Ovary (tissue), 9 donors: Measurements from ENCODE around the gene WWOX. TPM values are rescaled to one million over a fixed set of nuclear protein-coding genes. Genes with fewer than 3 reads are reported as not detected.

Source experiments
- DNase-seq, 5 donors: peaks; one replicate each; pipeline ENCODE4 v3.0.0-alpha.2; 2019 to 2020
- H3K27ac ChIP-seq, 2 donors: fragments of 200-600 bp; one replicate each; pipeline versions ENCODE4 v1.5.1 to v1.8.0; 2019 to 2022
- H3K27me3 ChIP-seq: fragments of 200-600 bp; one replicate; pipeline ENCODE4 v1.8.0; 2022
- H3K36me3 ChIP-seq: fragments of 200-600 bp; sonication (generic); one replicate; pipeline ENCODE4 v1.5.1; 2019
- H3K4me1 ChIP-seq: one replicate; pipeline ENCODE4 v1.8.1; 2013; ENCODE audit warnings: mild to moderate bottlenecking, moderate library complexity; ENCODE audit not compliant: insufficient read depth
- H3K4me3 ChIP-seq: fragments of 200-600 bp; sonication (generic); one replicate; pipeline ENCODE4 v1.5.1; 2017
- H3K9me3 ChIP-seq, 2 donors: fragments of 200-600 bp in 1 of 2; sonication (generic) in 1 of 2; one replicate each; pipeline versions ENCODE4 v1.5.1 to v1.8.1; 2013 to 2019; ENCODE audit warnings: mild to moderate bottlenecking in 1 of 2, moderate library complexity in 1 of 2
- CTCF ChIP-seq, 3 donors: fragments of 450-650 bp in 2 of 3; fragments of 200-600 bp in 1 of 3; IDR thresholded peaks; one replicate each; pipeline versions ENCODE4 v1.5.1 to v1.8.0; 2016 to 2022; ENCODE audit warnings: antibody characterized with exemption in 3 of 3, mild to moderate bottlenecking in 1 of 3
- EP300 ChIP-seq: sonication (generic); formaldehyde crosslinking; IDR thresholded peaks from one replicate; pipeline ENCODE4 v1.6.1; 2017; ENCODE audit warnings: antibody characterized with exemption
- POLR2A ChIP-seq: fragments of 450-650 bp; IDR thresholded peaks from one replicate; pipeline ENCODE4 v1.6.1; 2017; ENCODE audit warnings: antibody characterized with exemption, mild to moderate bottlenecking, moderate library complexity
- WGBS, 3 donors: extraction: QIAGEN DNeasy Blood & Tissue Kit in 1 of 3; methylation state at CpG; one replicate each; pipeline versions ENCODE4 v1.1.5 to v1.1.7; 2013 to 2017; 5-methylcytosine and 5-hydroxymethylcytosine counted together
- intact Hi-C, 4 donors: fragments of 100-400 bp; cut with DNase I; formaldehyde crosslinking; loops; one replicate each; pipeline versions ENCODE4 v1.11.0 to v1.15.1; 2022 to 2023
- polyA plus RNA-seq, 2 donors: library from polyadenylated mRNA; stranded (reverse); fragments of 200-250 nt in 1 of 2; fragments of 350-450 nt in 1 of 2; fragmentation: Illumina TruSeq in 1 of 2; extraction: RNeasy Lipid Tissue Mini Kit (QIAGEN cat#74804) in 1 of 2; gene quantifications; one replicate each; pipeline ENCODE4 v1.2.3, GENCODE V29; 2013 to 2014
- total RNA-seq, 7 donors: library from RNA; depleted of rRNA in 2 of 7; stranded (reverse); fragments of >200 nt in 2 of 7; fragmentation: NEBNext Ultra II Directional in 3 of 7; extraction: Animal tissue kit (Norgen Biotek cat#: 25700) in 3 of 7; gene quantifications; one replicate each; pipeline versions ENCODE4 v1.1.0 to v1.2.4, GENCODE V29; 2016 to 2023
- donor health status: DM: no; HTN: no; CAD: no; lungs with moderate emphysema.
- donor health status: DM: no; HTN: no; CAD: no.
- donor health status: Bipolar disorder and iron deficiency.
- donor health status: DM: yes; HTN: yes; CAD: no.
- donor health status: DM: no; HTN: no; CAD: no.
- donor health status: DM: yes; HTN: yes; CAD: no.

The WWOX gene
- total and polyA plus RNA-seq, 9 donors = 11.0 to 40.5 (median 25.2) TPM

DNA sequence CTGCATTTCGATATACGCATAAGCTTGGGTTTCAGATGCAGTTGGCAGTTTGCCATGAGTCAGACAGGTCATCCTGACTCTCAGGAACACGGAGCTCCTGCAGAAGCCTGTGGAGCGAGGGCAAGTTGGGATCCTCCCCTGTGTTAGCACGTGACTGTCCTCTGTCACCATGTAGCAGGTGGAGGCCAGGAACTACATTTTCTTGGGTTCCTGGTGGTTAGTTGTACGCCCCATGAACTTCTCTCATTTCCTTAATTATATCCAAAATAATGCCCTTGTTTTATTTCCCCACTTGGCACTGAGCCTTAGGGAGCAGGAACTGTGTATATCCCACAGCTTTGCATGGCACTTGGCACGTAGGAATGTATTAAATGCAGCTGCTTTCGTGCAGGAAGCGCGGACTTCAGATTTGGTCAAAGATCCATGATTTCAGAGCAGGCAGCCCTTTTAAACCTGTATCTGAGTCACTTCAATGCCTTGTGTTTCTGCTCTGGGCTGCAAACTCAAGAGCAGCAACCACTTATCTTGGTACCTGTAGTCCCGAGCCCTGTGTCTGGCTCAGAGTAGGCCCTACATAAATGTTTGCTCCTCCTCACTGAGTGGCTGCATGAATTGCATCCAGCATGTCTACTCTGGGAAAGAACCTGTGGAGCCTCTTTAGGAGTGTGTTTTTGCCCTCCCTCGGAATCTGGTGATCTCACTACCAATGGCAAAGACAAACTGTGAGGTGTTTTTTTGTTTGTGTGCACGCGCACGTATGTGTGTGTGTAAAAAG lies 1072.7 kb downstream of the WWOX start:
- TF ChIP-seq EP300 (no peak), POLR2A (no peak), CTCF (IDR thresholded peaks at IDR 0.05) (no peak)
- H3K27ac ChIP-seq = no peak overlapping the region
- 84 to 87% (median 84%) methylated on average over 15 of the region's 15 CpGs for WGBS, 3 donors
- no peaks in the 10 kb centered on the region for H3K4me1 ChIP-seq
- no peaks in the 10 kb centered on the region for H3K9me3 ChIP-seq
- H3K27me3 ChIP-seq = no peaks in the 10 kb centered on the region
- no peaks in the 10 kb centered on the region for H3K36me3 ChIP-seq
- no peak for DNase-seq
- intact Hi-C loops = no loop called here
- no peak overlapping the region for H3K4me3 ChIP-seq

GRCh38 chr16:79172976-79173500 lies 1073.6 kb downstream of the WWOX start:
- intact Hi-C loops = no loop called here
- 94 to 97% (median 95%) methylated on average over 4 of the region's 4 CpGs for WGBS, 3 donors
- DNase-seq = no peak

DNA sequence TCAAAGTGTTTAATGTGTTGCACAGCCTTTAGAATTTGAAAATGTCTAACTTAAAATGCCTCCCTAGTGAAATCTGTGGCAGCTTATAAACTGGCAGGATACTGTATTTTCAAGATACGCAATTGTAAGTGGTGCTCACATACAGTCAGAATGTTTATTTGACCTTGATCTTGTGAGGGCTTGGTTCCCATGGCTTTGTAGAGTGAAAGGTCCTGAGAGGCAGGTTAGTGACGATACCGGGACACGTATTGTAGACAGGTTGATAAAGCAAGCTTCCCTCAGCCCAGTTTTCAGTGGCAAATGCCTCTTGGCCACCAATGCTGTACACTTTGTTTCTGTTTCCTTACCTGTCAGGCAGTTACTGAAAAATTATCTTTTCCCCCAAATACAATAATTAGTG lies 1074.5 kb downstream of the WWOX start:
- Histone ChIP-seq H3K27ac (no peak overlapping the region), H3K36me3 (no peaks in the 10 kb centered on the region), H3K9me3 (no peaks in the 10 kb centered on the region), H3K4me1 (no peaks in the 10 kb centered on the region), H3K4me3 (no peak overlapping the region), H3K27me3 (no peaks in the 10 kb centered on the region)
- intact Hi-C loops = loop anchor here in 1 of 4 donors (2.0 kb wide), 1 partner anchor 39 kb away; no protein-coding TSS in a partner anchor
- no peak for TF ChIP-seq CTCF (IDR thresholded peaks at IDR 0.05)
- TF ChIP-seq POLR2A = no peak
- TF ChIP-seq EP300 = no peak
- no peak for DNase-seq
- whole genome bisulfite sequencing, 3 donors = 69 to 84% (median 76%) methylated on average over 4 of the region's 4 CpGs

More at GRCh38 chr16:79172976-79173500, 1073.6 kb downstream of the WWOX start:
- no peak overlapping the region for H3K4me3 ChIP-seq
- no peaks in the 10 kb centered on the region for H3K27me3 ChIP-seq
- no peaks in the 10 kb centered on the region for H3K4me1 ChIP-seq
- TF ChIP-seq EP300 (no peak), POLR2A (no peak), CTCF (IDR thresholded peaks at IDR 0.05) (no peak)
- H3K36me3 ChIP-seq = no peaks in the 10 kb centered on the region
- H3K9me3 ChIP-seq = no peaks in the 10 kb centered on the region
- no peak overlapping the region for H3K27ac ChIP-seq

GRCh38 chr16:79175286-79176057 lies 1076.0 kb downstream of the WWOX start:
- no peaks in the 10 kb centered on the region for H3K4me1 ChIP-seq
- H3K27me3 ChIP-seq = no peaks in the 10 kb centered on the region
- no peak for DNase-seq
- no peak for TF ChIP-seq CTCF (IDR thresholded peaks at IDR 0.05)
- TF ChIP-seq EP300 = no peak
- TF ChIP-seq POLR2A = no peak
- 81 to 83% (median 82%) methylated on average over 6 of the region's 6 CpGs for WGBS, 3 donors
- no peaks in the 10 kb centered on the region for H3K36me3 ChIP-seq
- intact Hi-C loops = loop anchor here in 1 of 4 donors (2.0 kb wide), 1 partner anchor 37 kb away; no protein-coding TSS in a partner anchor
- H3K27ac ChIP-seq = no peak overlapping the region
- peaks cover 0 to 3% of the 10 kb centered on the region in 2 donors for H3K9me3 ChIP-seq
- H3K4me3 ChIP-seq = no peak overlapping the region
